ENCODE results near the gene GPC3.

The GPC3 gene

DNA sequence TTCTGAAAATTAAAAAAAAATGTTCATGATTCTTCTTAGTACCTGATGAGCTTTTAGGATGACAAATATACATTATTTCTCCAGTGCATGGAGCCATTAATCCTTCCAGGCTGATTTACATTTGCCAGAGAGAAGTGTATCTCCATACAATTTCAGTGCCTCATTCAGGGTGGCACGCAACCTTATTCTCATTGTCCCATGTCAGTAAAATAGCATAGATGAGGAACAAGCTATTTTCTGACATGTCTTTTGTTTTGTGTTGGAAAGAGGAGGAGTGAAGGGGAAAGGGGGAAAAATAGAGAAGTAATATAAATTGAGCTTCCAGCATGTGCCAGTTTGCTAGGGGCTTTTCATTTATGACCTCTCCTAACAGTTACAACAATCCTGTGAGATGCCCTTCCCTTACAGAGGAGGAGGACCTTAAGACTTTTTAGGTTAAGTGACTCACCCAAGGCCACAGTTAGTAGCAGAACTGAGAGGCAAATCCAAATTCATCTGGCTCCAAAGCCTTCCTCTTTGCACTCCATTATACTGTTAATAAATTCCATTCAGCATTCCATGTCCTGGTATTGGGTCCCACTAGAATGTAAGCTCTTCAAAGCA, 295.3 kb downstream of the GPC3 start:
- Histone ChIP-seq H3K36me3 (no peaks in the 10 kb centered on the region), H3K4me1 (no peaks in the 10 kb centered on the region), H3K4me3 (no peak overlapping the region), H3K9me3 (no peaks in the 10 kb centered on the region), H3K27me3 (no peaks in the 10 kb centered on the region), H3K27ac (no peak overlapping the region)
- DNase-seq = no peak
- TF ChIP-seq, protein P1, sequence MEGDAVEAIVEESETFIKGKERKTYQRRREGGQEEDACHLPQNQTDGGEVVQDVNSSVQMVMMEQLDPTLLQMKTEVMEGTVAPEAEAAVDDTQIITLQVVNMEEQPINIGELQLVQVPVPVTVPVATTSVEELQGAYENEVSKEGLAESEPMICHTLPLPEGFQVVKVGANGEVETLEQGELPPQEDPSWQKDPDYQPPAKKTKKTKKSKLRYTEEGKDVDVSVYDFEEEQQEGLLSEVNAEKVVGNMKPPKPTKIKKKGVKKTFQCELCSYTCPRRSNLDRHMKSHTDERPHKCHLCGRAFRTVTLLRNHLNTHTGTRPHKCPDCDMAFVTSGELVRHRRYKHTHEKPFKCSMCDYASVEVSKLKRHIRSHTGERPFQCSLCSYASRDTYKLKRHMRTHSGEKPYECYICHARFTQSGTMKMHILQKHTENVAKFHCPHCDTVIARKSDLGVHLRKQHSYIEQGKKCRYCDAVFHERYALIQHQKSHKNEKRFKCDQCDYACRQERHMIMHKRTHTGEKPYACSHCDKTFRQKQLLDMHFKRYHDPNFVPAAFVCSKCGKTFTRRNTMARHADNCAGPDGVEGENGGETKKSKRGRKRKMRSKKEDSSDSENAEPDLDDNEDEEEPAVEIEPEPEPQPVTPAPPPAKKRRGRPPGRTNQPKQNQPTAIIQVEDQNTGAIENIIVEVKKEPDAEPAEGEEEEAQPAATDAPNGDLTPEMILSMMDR (IDR thresholded peaks at IDR 0.05) = no peak
- intact Hi-C loops (cut with DNase I; ENCODE audit: low total_unique reads) = no loop called here

DNA sequence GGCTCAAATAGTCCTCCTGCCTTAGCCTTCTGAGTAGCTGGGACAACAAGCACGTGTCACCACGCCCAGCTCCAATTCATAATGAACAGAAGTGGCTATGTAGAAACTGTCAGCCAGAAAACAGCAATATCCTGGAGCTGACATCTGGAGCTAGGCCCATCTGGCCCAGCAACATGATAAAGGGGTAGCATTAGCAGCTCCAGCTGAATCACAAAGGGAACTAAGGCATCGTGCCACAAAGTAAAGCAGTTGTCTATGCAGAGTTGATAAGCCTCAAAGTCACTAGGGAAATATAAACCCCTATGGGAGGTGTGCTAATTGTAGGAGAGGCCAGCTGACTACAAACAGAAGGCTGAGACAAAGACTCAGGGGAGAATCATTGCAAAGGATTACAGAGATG, 299.6 kb downstream of the GPC3 start:
- no peaks in the 10 kb centered on the region for H3K27me3 ChIP-seq
- no peaks in the 10 kb centered on the region for H3K4me1 ChIP-seq
- no peaks in the 10 kb centered on the region for H3K9me3 ChIP-seq
- no peak overlapping the region for H3K4me3 ChIP-seq
- no peaks in the 10 kb centered on the region for H3K36me3 ChIP-seq
- TF ChIP-seq, protein P1 (IDR thresholded peaks at IDR 0.05) = no peak
- no peak for DNase-seq
- no peak overlapping the region for H3K27ac ChIP-seq
- intact Hi-C loops (cut with DNase I; ENCODE audit: low total_unique reads) = no loop called here

DNA sequence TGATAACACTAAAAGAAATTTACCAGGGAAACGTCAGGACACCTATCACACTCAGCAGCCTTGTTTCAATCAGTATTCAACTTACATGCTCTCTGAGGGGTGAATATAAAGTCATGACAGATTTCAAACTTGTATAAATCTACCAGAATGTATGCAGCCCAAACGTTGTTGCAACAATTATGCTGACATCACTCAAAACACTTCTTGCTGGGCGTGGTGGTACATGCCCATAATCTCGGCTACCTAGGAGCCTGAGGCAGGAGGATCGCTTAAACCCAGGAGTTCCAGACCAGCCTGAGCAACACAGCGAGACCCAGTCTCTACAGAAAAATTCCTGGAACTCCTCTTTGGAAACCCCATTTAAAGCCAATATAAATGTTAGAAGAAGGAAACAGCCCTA, 303.5 kb downstream of the GPC3 start:
- DNase-seq = no peak
- Histone ChIP-seq H3K4me3 (no peak overlapping the region), H3K9me3 (no peaks in the 10 kb centered on the region), H3K27me3 (no peaks in the 10 kb centered on the region), H3K27ac (no peak overlapping the region), H3K36me3 (no peaks in the 10 kb centered on the region), H3K4me1 (no peaks in the 10 kb centered on the region)
- intact Hi-C loops (cut with DNase I; ENCODE audit: low total_unique reads) = no loop called here
- TF ChIP-seq, protein P1 (IDR thresholded peaks at IDR 0.05) = no peak

DNA sequence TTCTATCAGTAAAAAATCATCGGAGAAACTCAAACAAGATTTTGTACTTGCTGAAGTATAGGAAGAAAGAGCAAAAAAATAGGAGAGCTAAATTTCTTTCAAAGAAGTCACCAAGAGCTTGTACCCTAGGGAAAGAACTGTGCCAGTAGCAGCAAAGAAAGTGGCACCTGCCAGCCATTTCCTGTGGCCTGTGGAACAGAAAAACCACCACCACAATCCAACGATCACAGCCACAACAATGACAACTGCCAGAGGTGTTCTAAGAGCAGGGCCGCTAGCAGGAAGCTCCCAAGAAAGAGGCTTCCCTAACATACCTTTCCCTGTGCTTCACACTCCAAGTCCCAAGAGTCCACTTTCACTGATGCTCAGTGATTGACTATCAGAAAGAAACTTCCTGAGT, 304.0 kb downstream of the GPC3 start:
- Histone ChIP-seq H3K36me3 (no peaks in the 10 kb centered on the region), H3K27ac (no peak overlapping the region), H3K27me3 (no peaks in the 10 kb centered on the region), H3K4me3 (no peak overlapping the region), H3K4me1 (no peaks in the 10 kb centered on the region), H3K9me3 (no peaks in the 10 kb centered on the region)
- TF ChIP-seq, protein P1 (IDR thresholded peaks at IDR 0.05) = no peak
- intact Hi-C loops (cut with DNase I; ENCODE audit: low total_unique reads) = no loop called here
- no peak for DNase-seq

DNA sequence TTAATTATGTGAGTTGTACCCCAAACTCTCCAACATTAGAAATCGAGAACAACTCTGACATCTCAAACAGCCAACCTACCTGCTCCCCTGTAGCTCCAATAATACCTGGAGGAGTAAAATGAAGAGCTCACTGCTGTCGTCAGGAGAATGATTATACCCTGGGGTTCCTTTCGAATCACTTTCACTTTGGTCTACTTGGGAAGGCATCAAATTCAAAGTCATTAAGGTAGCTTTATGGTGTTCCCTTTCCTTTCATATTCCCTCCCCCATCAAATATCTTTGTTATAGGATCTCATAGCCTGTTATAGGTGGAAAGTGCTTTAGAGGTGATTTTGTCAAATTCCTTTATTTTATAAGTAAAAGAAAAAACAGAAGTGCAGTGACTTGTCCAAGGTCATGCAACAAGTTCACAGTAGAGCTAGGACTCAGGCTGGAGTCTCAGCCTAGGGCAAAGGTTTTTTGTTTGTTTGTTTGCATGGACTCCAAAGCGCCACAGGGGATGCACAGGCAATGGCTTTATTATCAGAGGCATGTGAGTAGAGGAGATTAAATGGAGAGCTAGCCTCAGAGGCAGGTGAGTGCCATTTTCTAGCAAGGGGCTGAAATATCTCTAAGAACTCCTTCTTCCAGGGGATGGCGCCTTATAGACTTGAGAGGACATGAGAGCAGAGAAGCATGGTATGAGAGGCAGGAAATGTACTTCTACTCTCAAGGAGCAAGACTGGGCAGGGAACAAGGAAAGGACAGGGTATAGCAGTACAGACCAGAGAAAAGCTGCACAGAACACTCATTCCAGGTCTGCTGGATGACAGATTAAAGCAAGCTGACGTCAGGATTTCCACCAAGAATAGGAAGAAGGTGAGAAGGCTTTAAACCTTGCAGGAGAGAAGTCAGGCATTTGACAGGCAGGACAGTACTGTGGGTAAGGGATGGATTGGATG, 308.0 kb downstream of the GPC3 start:
- no peak for DNase-seq
- Histone ChIP-seq H3K27me3 (no peaks in the 10 kb centered on the region), H3K9me3 (no peaks in the 10 kb centered on the region), H3K36me3 (no peaks in the 10 kb centered on the region), H3K4me3 (no peak overlapping the region), H3K27ac (no peak overlapping the region), H3K4me1 (no peaks in the 10 kb centered on the region)
- TF ChIP-seq, protein P1 (IDR thresholded peaks at IDR 0.05) = no peak
- intact Hi-C loops (cut with DNase I; ENCODE audit: low total_unique reads) = loop anchor here (5.0 to 10.0 kb wide), 2 partner anchors 343 to 1855 kb away; no protein-coding TSS in a partner anchor
